K562 (cell line): ENCODE results near the gene NME7. TPM values are rescaled to one million over a fixed set of nuclear protein-coding genes. Genes with fewer than 3 reads are reported as not detected.

ENCODE experiments used
- ATAC-seq: fragments of 200-7000 bp; cut with Tn5 transposase; 3 replicates; pipeline ENCODE4 v1.9.1; 2020; ENCODE audit warnings: moderate library complexity
- BruUV-seq: library from RNA; stranded (reverse); fragments of 400-500 nt; replicated peaks from 2 replicates; lab custom pipeline; 2021; lab: Mats Ljungman, UMichigan
- CTCF ChIA-PET: fragments of 300-600 bp; formaldehyde crosslinking; extraction: SDS; loops from one replicate; lab custom pipeline; 2021; ENCODE audit warnings: low intra/inter-chr PET ratio; lab: Yijun Ruan, JAX
- POLR2A ChIA-PET: fragments of 300-600, 350-650 bp; sonication (Branson Sonifier 250); formaldehyde crosslinking; extraction: SDS; loops from one replicate; lab custom pipeline; 2021; ENCODE audit warnings: antibody characterized with exemption, inconsistent platforms; lab: Yijun Ruan, JAX
- DNase-seq, 4 experiments: peaks; one replicate each; pipeline versions ENCODE4 v3.0.0 to v3.0.0-alpha.2; 2011 to 2018; ENCODE audit warnings: low spot score in 3 of 4, mixed read lengths in 3 of 4; ENCODE audit errors: extremely low read depth in 1 of 4
- FAIRE-seq: peaks from 2 replicates; lab custom pipeline; 2011; peaks lifted over from hg19 to GRCh38; lab: Jason Lieb, UNC
- H2AFZ ChIP-seq: 2 replicates; pipeline ENCODE4 v1.6.0; 2011; ENCODE audit warnings: low read depth, low read length, control low read depth, inconsistent platforms
- H3K27ac ChIP-seq: fragments of 200-600 bp; 3 replicates; pipeline ENCODE4 v1.8.0; 2011; ENCODE audit warnings: low read depth, mild to moderate bottlenecking, control low read depth, inconsistent platforms, low read length, moderate library complexity, mixed read lengths; ENCODE audit errors: extremely low read depth
- H3K27me3 ChIP-seq, 2 experiments: fragments of 300-600 bp in 1 of 2; 2 replicates in 1 of 2; 3 replicates in 1 of 2; pipeline versions ENCODE4 v1.6.0 to v1.8.0; 2011; ENCODE audit warnings: inconsistent platforms in 2 of 2, low read length in 2 of 2, mild to moderate bottlenecking in 1 of 2, mixed read lengths in 1 of 2, moderate library complexity in 1 of 2; ENCODE audit not compliant: control insufficient read depth in 2 of 2, insufficient read depth in 2 of 2
- H3K36me3 ChIP-seq: fragments of 300-600 bp; 3 replicates; pipeline ENCODE4 v1.8.0; 2011; ENCODE audit warnings: mild to moderate bottlenecking, low read length, inconsistent platforms; ENCODE audit not compliant: control insufficient read depth, insufficient read depth
- H3K4me1 ChIP-seq, 2 experiments: fragments of 200-600 bp in 1 of 2; replicated peaks in 1 of 2; 2 replicates in 1 of 2; 3 replicates in 1 of 2; pipeline versions ENCODE4 v1.5.1 to v1.8.0; 2011; ENCODE audit warnings: inconsistent platforms in 2 of 2, low read length in 2 of 2, mild to moderate bottlenecking in 1 of 2, mixed read lengths in 1 of 2, moderate library complexity in 1 of 2; ENCODE audit not compliant: control insufficient read depth in 2 of 2, insufficient read depth in 2 of 2
- H3K4me2 ChIP-seq: 2 replicates; pipeline ENCODE4 v1.6.1; 2011; ENCODE audit warnings: low read length, control low read depth, inconsistent platforms, mixed read lengths; ENCODE audit not compliant: insufficient read depth
- H3K4me3 ChIP-seq: fragments of 200-600 bp; sonication (generic), shearing (Covaris generic); 2 replicates; pipeline ENCODE4 v1.5.1; 2016; ENCODE audit warnings: control low read depth, inconsistent platforms
- H3K79me2 ChIP-seq: fragments of 200-600 bp; 3 replicates; pipeline ENCODE4 v1.8.0; 2011; ENCODE audit warnings: low read length, inconsistent platforms; ENCODE audit not compliant: control insufficient read depth, insufficient read depth
- H3K9ac ChIP-seq, 2 experiments: 2 replicates each; pipeline versions ENCODE4 v1.6.0 to v1.6.1; 2011; ENCODE audit warnings: low read depth in 2 of 2, low read length in 2 of 2, control low read depth in 1 of 2, inconsistent platforms in 1 of 2, mild to moderate bottlenecking in 1 of 2, mixed read lengths in 1 of 2; ENCODE audit not compliant: insufficient read depth in 1 of 2
- H3K9me1 ChIP-seq: one replicate; pipeline ENCODE4 v1.6.0; 2011; ENCODE audit warnings: inconsistent platforms, mild to moderate bottlenecking, low read length, moderate library complexity; ENCODE audit not compliant: control insufficient read depth, insufficient read depth
- H3K9me3 ChIP-seq: replicated peaks from 2 replicates; pipeline ENCODE4 v1.5.1; 2011; ENCODE audit warnings: low read depth, low read length, inconsistent platforms; ENCODE audit not compliant: control insufficient read depth, insufficient read depth
- H4K20me1 ChIP-seq: replicated peaks from 2 replicates; pipeline ENCODE4 v1.6.1; 2011; ENCODE audit warnings: low read length, inconsistent platforms, mixed read lengths; ENCODE audit not compliant: control insufficient read depth, insufficient read depth
- FOXP4 ChIP-seq: sonication (generic); formaldehyde crosslinking; IDR thresholded peaks from 2 replicates; pipeline ENCODE4 v1.8.0; 2022; ENCODE audit warnings: mild to moderate bottlenecking, missing genetic modification reagents, borderline replicate concordance
- HDGF ChIP-seq: fragments of 450-650 bp; IDR thresholded peaks from 2 replicates; pipeline ENCODE4 v1.6.1; 2016
- KDM5B ChIP-seq: fragments of 200-600 bp; sonication (generic); IDR thresholded peaks from 2 replicates; pipeline ENCODE4 v1.6.1; 2012; ENCODE audit warnings: low read depth, mild to moderate bottlenecking, moderate library complexity, low read length, control low read depth, inconsistent platforms; ENCODE audit not compliant: insufficient replicate concordance
- ZNF507 ChIP-seq: conservative IDR thresholded peaks from 2 replicates; pipeline ENCODE4 v1.6.1; 2017; ENCODE audit warnings: missing genetic modification characterization, missing compliant biosample characterization
- WGBS: fragments of 100-300 bp; shearing (Covaris generic); methylation state at CpG from one replicate; pipeline ENCODE4 v1.1.6; 2016; ENCODE audit warnings: low coverage, mixed read lengths; ENCODE audit not compliant: insufficient coverage; ENCODE audit errors: missing lambda C conversion rate; 5-methylcytosine and 5-hydroxymethylcytosine counted together
- in situ Hi-C: fragments of 300-500 bp; cut with MboI; formaldehyde crosslinking; loops from 4 replicates; pipeline ENCODE4 v1.15.0; 2018; ENCODE audit warnings: inconsistent platforms, mixed read lengths
- intact Hi-C: fragments of 100-400 bp; cut with micrococcal nuclease; formaldehyde crosslinking; loops from 2 replicates; pipeline ENCODE4 v1.14.2; 2022
- polyA plus RNA-seq, 8 experiments: library from polyadenylated mRNA; depleted of rRNA in 4 of 8; stranded (reverse) in 5 of 8; unstranded in 3 of 8; fragments of >200 nt; fragmentation: Nextera tagmentation in 2 of 8; fragmentation: Illumina TruSeq in 1 of 8; extraction: Ambion mirVana in 2 of 8; extraction: Trizol in 1 of 8; gene quantifications; 2 replicates each; pipeline versions ENCODE4 v1.2.1 to v1.2.3, GENCODE V29; 2011 to 2014; ENCODE audit warnings: inconsistent platforms in 1 of 8, missing spikeins in 1 of 8
- total RNA-seq, 7 experiments: library from RNA; depleted of rRNA in 6 of 7; stranded (reverse); fragments of >200 nt in 6 of 7; fragmentation: Illumina TruSeq in 2 of 7; extraction: Trizol in 2 of 7; gene quantifications; 2 replicates each; pipeline versions ENCODE4 v1.2.1 to v1.2.3, GENCODE V29; 2011 to 2021; ENCODE audit warnings: low replicate concordance in 1 of 7
- TF ChIP-seq, protein P1 (sequence below), 2 experiments: IDR thresholded peaks; 2 replicates each; pipeline ENCODE4 v1.6.1; 2011; ENCODE audit warnings: borderline replicate concordance in 1 of 2, control low read depth in 1 of 2, low read depth in 1 of 2, low read length in 1 of 2, mild to moderate bottlenecking in 1 of 2, mixed read lengths in 1 of 2, moderate library complexity in 1 of 2; ENCODE audit not compliant: insufficient read depth in 1 of 2, insufficient read length in 1 of 2, poor library complexity in 1 of 2, severe bottlenecking in 1 of 2; ENCODE audit errors: extremely low read depth in 1 of 2
- TF ChIP-seq, protein P2 (sequence below): sonication (generic); formaldehyde crosslinking; IDR thresholded peaks from 2 replicates; pipeline ENCODE4 v1.8.0; 2022; ENCODE audit warnings: mild to moderate bottlenecking, missing genetic modification reagents
- TF ChIP-seq, protein P3 (sequence below): sonication (generic); formaldehyde crosslinking; IDR thresholded peaks from 2 replicates; pipeline ENCODE4 v1.5.0; 2020; ENCODE audit warnings: missing genetic modification reagents
- TF ChIP-seq, protein P4 (sequence below): sonication (generic); formaldehyde crosslinking; IDR thresholded peaks from 2 replicates; pipeline ENCODE4 v1.8.1; 2023; ENCODE audit warnings: mild to moderate bottlenecking, missing genetic modification reagents

NME7 gene
- total and polyA plus RNA-seq, 9 of the 15 experiments (the other 6 are each of a cell fraction or from before 2014, with no cell fraction given) = 7.9 to 43.2 (median 23.9) TPM

GRCh38 chr1:169260478-169261151 lies 107.0 kb downstream of the NME7 start:
- no peaks in the 10 kb centered on the region for H4K20me1 ChIP-seq
- DNase-seq (no peak), ATAC-seq (no peak), FAIRE-seq (no peak)
- no peaks in the 10 kb centered on the region for H3K36me3 ChIP-seq
- POLR2A ChIA-PET = no interaction called here
- H3K9ac ChIP-seq = no peak overlapping the region
- H3K4me2 ChIP-seq = no peak overlapping the region
- intact Hi-C loops = no loop called here
- no peaks in the 10 kb centered on the region for H3K4me1 ChIP-seq
- H3K79me2 ChIP-seq = no peaks in the 10 kb centered on the region
- H3K9me1 ChIP-seq = no peaks in the 10 kb centered on the region
- BruUV-seq = no TSS peak
- H3K9me3 ChIP-seq = no peaks in the 10 kb centered on the region
- TF ChIP-seq, protein P1, sequence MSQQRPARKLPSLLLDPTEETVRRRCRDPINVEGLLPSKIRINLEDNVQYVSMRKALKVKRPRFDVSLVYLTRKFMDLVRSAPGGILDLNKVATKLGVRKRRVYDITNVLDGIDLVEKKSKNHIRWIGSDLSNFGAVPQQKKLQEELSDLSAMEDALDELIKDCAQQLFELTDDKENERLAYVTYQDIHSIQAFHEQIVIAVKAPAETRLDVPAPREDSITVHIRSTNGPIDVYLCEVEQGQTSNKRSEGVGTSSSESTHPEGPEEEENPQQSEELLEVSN (IDR thresholded peaks at IDR 0.05; ENCODE audit: borderline replicate concordance in 1 of 2, extremely low read depth in 1 of 2, insufficient read depth in 1 of 2, insufficient read length in 1 of 2, low read depth in 1 of 2, low read length in 1 of 2, poor library complexity in 1 of 2, severe bottlenecking in 1 of 2) = no peak
- TF ChIP-seq, protein P2, sequence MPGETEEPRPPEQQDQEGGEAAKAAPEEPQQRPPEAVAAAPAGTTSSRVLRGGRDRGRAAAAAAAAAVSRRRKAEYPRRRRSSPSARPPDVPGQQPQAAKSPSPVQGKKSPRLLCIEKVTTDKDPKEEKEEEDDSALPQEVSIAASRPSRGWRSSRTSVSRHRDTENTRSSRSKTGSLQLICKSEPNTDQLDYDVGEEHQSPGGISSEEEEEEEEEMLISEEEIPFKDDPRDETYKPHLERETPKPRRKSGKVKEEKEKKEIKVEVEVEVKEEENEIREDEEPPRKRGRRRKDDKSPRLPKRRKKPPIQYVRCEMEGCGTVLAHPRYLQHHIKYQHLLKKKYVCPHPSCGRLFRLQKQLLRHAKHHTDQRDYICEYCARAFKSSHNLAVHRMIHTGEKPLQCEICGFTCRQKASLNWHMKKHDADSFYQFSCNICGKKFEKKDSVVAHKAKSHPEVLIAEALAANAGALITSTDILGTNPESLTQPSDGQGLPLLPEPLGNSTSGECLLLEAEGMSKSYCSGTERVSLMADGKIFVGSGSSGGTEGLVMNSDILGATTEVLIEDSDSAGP (CRISPR knock-in tag) = no peak
- TF ChIP-seq HDGF (no peak), FOXP4 (CRISPR knock-in tag) (no peak), ZNF507 (tag) (no peak), KDM5B (no peak)
- TF ChIP-seq, protein P3, sequence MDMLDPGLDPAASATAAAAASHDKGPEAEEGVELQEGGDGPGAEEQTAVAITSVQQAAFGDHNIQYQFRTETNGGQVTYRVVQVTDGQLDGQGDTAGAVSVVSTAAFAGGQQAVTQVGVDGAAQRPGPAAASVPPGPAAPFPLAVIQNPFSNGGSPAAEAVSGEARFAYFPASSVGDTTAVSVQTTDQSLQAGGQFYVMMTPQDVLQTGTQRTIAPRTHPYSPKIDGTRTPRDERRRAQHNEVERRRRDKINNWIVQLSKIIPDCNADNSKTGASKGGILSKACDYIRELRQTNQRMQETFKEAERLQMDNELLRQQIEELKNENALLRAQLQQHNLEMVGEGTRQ (CRISPR knock-in tag) = no peak
- TF ChIP-seq, protein P4, sequence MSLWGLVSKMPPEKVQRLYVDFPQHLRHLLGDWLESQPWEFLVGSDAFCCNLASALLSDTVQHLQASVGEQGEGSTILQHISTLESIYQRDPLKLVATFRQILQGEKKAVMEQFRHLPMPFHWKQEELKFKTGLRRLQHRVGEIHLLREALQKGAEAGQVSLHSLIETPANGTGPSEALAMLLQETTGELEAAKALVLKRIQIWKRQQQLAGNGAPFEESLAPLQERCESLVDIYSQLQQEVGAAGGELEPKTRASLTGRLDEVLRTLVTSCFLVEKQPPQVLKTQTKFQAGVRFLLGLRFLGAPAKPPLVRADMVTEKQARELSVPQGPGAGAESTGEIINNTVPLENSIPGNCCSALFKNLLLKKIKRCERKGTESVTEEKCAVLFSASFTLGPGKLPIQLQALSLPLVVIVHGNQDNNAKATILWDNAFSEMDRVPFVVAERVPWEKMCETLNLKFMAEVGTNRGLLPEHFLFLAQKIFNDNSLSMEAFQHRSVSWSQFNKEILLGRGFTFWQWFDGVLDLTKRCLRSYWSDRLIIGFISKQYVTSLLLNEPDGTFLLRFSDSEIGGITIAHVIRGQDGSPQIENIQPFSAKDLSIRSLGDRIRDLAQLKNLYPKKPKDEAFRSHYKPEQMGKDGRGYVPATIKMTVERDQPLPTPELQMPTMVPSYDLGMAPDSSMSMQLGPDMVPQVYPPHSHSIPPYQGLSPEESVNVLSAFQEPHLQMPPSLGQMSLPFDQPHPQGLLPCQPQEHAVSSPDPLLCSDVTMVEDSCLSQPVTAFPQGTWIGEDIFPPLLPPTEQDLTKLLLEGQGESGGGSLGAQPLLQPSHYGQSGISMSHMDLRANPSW (CRISPR knock-in tag) = no peak
- no peak overlapping the region for H3K4me3 ChIP-seq
- 56% methylated on average over 2 of the region's 2 CpGs for WGBS
- in situ Hi-C loops = no loop called here
- no peak overlapping the region for H3K27ac ChIP-seq
- no peak overlapping the region for H2AFZ ChIP-seq
- CTCF ChIA-PET = no interaction called here
- no peaks in the 10 kb centered on the region for H3K27me3 ChIP-seq
